Astrocyte (in vitro differentiated cells and primary cell): ENCODE data around the gene TMEM184B.

Experiments
- CTCF ChIP-seq: IDR thresholded peaks from 2 replicates; pipeline ENCODE4 v1.5.1; 2011; ENCODE audit warnings: low read depth, mild to moderate bottlenecking, inconsistent platforms, low read length, moderate library complexity; ENCODE audit not compliant: insufficient read depth
- EZH2 ChIP-seq: IDR thresholded peaks from 2 replicates; pipeline ENCODE4 v1.6.1; 2012; ENCODE audit warnings: mild to moderate bottlenecking, low read length, inconsistent platforms; ENCODE audit not compliant: insufficient read depth

- TF ChIP-seq CTCF (no peak), EZH2 (no peak)
Observed at GRCh38 chr22:38176170-38176741, 96.6 kb downstream of the TMEM184B start.
